WTC11 (cell line): ENCODE measurements around the gene STX8. TPM values are rescaled to one million over a fixed set of nuclear protein-coding genes. Genes with fewer than 3 reads are reported as not detected.
"Not testable (repeated sequence)": the region's sequence is repeated elsewhere in the genome, so short reads cannot be mapped to it uniquely, and the experiment has no call there.

ENCODE experiments used
- ATAC-seq: fragments of 200-7000 bp; cut with Tn5 transposase; 2 replicates; pipeline ENCODE4 v1.10.0; 2021; ENCODE audit warnings: mild to moderate bottlenecking, moderate library complexity
- CTCF ChIA-PET: fragments of 300-600 bp; sonication (Branson Sonifier 250); formaldehyde crosslinking; loops from one replicate; lab custom pipeline; 2021; ENCODE audit warnings: antibody characterized with exemption; lab: Charles Lee
- POLR2A ChIA-PET: fragments of 350-600 bp; sonication (Branson Sonifier 250); formaldehyde crosslinking; loops from one replicate; lab custom pipeline; 2021; ENCODE audit warnings: antibody characterized with exemption; lab: Charles Lee
- DNase-seq: peaks from one replicate; pipeline ENCODE4 v3.0.0; 2021; ENCODE audit warnings: low spot score
- H3K27ac Mint-ChIP-seq: 2 replicates; pipeline ENCODE4 v1.8.0; 2021; ENCODE audit warnings: mixed read lengths
- H3K27me3 Mint-ChIP-seq: 2 replicates; pipeline ENCODE4 v1.8.0; 2021; ENCODE audit warnings: low read depth, mild to moderate bottlenecking, moderate library complexity, mixed read lengths
- H3K36me3 Mint-ChIP-seq: 2 replicates; pipeline ENCODE4 v1.8.0; 2021; ENCODE audit warnings: mixed read lengths
- H3K4me1 Mint-ChIP-seq: 2 replicates; pipeline ENCODE4 v1.8.0; 2022; ENCODE audit warnings: mixed read lengths
- H3K4me3 Mint-ChIP-seq: 2 replicates; pipeline ENCODE4 v1.8.0; 2021; ENCODE audit warnings: mild to moderate bottlenecking, moderate library complexity, mixed read lengths
- H3K9me3 Mint-ChIP-seq: 2 replicates; pipeline ENCODE4 v1.8.0; 2021; ENCODE audit warnings: mixed read lengths
- AFF4 ChIP-seq: sonication (generic); formaldehyde crosslinking; IDR thresholded peaks from 2 replicates; pipeline ENCODE4 v1.8.1; 2023; ENCODE audit warnings: mild to moderate bottlenecking, missing genetic modification reagents, borderline replicate concordance
- ESRRA ChIP-seq: sonication (generic); formaldehyde crosslinking; IDR thresholded peaks from 2 replicates; pipeline ENCODE4 v1.8.1; 2022; ENCODE audit warnings: mild to moderate bottlenecking, missing genetic modification reagents, borderline replicate concordance
- FOXJ3 ChIP-seq: sonication (generic); formaldehyde crosslinking; IDR thresholded peaks from 2 replicates; pipeline ENCODE4 v1.9.0; 2021; ENCODE audit warnings: missing genetic modification reagents, mild to moderate bottlenecking, borderline replicate concordance
- FOXP4 ChIP-seq: sonication (generic); formaldehyde crosslinking; IDR thresholded peaks from 2 replicates; pipeline ENCODE4 v1.8.0; 2022; ENCODE audit warnings: mild to moderate bottlenecking, missing genetic modification reagents
- NFATC4 ChIP-seq: fragments of 250-450 bp; sonication (Bioruptor Pico); IDR thresholded peaks from 2 replicates; pipeline ENCODE4 v1.9.0; 2021; ENCODE audit warnings: mild to moderate bottlenecking
- OVOL2 ChIP-seq: fragments of 250-450 bp; sonication (Bioruptor Pico); IDR thresholded peaks from 2 replicates; pipeline ENCODE4 v1.9.0; 2021; ENCODE audit warnings: mild to moderate bottlenecking, borderline replicate concordance
- USF1 ChIP-seq: sonication (generic); formaldehyde crosslinking; IDR thresholded peaks from 2 replicates; pipeline ENCODE4 v1.8.0; 2022; ENCODE audit warnings: mild to moderate bottlenecking, missing genetic modification reagents
- ZNF121 ChIP-seq: sonication (generic); formaldehyde crosslinking; IDR thresholded peaks from 2 replicates; pipeline ENCODE4 v1.8.0; 2023; ENCODE audit warnings: missing genetic modification reagents
- total RNA-seq: library from RNA; stranded (reverse); gene quantifications from 3 replicates; pipeline ENCODE4 v1.2.3, GENCODE V29; 2021
- TF ChIP-seq, protein P1 (sequence below): sonication (generic); formaldehyde crosslinking; conservative IDR thresholded peaks from 2 replicates; pipeline ENCODE4 v1.8.1; 2023; ENCODE audit warnings: mild to moderate bottlenecking, low read depth, missing genetic modification reagents, moderate library complexity
- TF ChIP-seq, protein P2 (sequence below): sonication (generic); formaldehyde crosslinking; IDR thresholded peaks from 2 replicates; pipeline ENCODE4 v1.8.0; 2023; ENCODE audit warnings: mild to moderate bottlenecking, missing genetic modification reagents
- TF ChIP-seq, protein P3 (sequence below): fragments of 250-450 bp; sonication (Bioruptor Pico); IDR thresholded peaks from 2 replicates; pipeline ENCODE4 v1.9.0; 2021; ENCODE audit warnings: mild to moderate bottlenecking

Gene STX8
- total RNA-seq, 1 experiment from 2014 or later, result 39.9 TPM

DNA sequence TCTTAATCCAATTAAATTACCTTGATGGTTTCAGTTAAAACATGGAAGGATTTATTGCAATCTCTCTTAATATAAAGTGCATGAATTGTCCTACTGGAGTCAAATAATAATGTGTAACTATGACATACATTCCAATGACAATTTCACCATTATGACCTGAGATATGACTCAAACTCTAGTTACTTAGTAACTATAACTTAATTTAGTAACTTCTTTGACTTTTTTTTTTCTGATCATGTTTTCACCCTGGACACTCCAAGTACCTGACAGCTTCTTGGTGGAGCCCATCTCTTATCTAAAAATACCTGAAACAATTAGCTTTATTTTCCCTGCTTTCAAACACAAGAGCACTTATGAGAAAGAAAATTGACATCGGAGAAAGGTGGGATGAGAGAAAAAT is 123.7 kb downstream of the STX8 start (continued):
- no peak for TF ChIP-seq ESRRA
- TF ChIP-seq, protein P1, sequence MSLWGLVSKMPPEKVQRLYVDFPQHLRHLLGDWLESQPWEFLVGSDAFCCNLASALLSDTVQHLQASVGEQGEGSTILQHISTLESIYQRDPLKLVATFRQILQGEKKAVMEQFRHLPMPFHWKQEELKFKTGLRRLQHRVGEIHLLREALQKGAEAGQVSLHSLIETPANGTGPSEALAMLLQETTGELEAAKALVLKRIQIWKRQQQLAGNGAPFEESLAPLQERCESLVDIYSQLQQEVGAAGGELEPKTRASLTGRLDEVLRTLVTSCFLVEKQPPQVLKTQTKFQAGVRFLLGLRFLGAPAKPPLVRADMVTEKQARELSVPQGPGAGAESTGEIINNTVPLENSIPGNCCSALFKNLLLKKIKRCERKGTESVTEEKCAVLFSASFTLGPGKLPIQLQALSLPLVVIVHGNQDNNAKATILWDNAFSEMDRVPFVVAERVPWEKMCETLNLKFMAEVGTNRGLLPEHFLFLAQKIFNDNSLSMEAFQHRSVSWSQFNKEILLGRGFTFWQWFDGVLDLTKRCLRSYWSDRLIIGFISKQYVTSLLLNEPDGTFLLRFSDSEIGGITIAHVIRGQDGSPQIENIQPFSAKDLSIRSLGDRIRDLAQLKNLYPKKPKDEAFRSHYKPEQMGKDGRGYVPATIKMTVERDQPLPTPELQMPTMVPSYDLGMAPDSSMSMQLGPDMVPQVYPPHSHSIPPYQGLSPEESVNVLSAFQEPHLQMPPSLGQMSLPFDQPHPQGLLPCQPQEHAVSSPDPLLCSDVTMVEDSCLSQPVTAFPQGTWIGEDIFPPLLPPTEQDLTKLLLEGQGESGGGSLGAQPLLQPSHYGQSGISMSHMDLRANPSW (CRISPR knock-in tag), result no peak
- TF ChIP-seq, protein P2, sequence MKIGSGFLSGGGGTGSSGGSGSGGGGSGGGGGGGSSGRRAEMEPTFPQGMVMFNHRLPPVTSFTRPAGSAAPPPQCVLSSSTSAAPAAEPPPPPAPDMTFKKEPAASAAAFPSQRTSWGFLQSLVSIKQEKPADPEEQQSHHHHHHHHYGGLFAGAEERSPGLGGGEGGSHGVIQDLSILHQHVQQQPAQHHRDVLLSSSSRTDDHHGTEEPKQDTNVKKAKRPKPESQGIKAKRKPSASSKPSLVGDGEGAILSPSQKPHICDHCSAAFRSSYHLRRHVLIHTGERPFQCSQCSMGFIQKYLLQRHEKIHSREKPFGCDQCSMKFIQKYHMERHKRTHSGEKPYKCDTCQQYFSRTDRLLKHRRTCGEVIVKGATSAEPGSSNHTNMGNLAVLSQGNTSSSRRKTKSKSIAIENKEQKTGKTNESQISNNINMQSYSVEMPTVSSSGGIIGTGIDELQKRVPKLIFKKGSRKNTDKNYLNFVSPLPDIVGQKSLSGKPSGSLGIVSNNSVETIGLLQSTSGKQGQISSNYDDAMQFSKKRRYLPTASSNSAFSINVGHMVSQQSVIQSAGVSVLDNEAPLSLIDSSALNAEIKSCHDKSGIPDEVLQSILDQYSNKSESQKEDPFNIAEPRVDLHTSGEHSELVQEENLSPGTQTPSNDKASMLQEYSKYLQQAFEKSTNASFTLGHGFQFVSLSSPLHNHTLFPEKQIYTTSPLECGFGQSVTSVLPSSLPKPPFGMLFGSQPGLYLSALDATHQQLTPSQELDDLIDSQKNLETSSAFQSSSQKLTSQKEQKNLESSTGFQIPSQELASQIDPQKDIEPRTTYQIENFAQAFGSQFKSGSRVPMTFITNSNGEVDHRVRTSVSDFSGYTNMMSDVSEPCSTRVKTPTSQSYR (CRISPR knock-in tag), result no peak

DNA sequence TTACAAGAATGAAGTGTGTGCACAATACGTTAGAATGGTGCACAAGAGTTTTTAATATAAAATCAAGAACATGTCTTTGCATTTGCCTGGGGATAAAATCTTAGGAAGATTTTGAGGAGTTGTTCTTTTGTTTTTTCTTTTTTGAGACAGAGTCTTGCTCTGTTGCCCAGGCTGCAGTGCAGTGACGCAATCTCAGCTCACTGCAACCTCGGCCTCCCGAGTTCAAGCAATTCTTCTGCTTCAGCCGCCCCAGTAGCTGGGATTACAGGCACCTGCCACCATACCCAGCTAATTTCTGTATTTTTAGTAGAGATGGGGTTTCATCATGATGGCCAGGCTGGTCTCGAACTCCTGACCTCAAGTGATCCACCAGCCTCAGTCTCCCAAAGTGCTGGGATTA is 128.3 kb downstream of the STX8 start:
- peak; percentile 53; the same call in 1 of the 2 replicates for TF ChIP-seq ZNF121 (CRISPR knock-in tag)
- DNase-seq, ATAC-seq, H3K36me3 Mint-ChIP-seq, H3K9me3 Mint-ChIP-seq, H3K27me3 Mint-ChIP-seq, H3K27ac Mint-ChIP-seq, H3K4me3 Mint-ChIP-seq, CTCF ChIA-PET, POLR2A ChIA-PET: not testable (repeated sequence)
- peaks cover 15% of the 10 kb centered on the region for H3K4me1 Mint-ChIP-seq

- H3K36me3 Mint-ChIP-seq, result peaks cover 4% of the 10 kb centered on the region; the same call in 1 of the 2 replicates
- no peak for DNase-seq
- peaks cover 5% of the 10 kb centered on the region for H3K9me3 Mint-ChIP-seq
- H3K4me1 Mint-ChIP-seq, result peaks cover 15% of the 10 kb centered on the region
- CTCF ChIA-PET, result no interaction called here
- no peak overlapping the region; the same call in 1 of the 2 replicates for H3K27ac Mint-ChIP-seq
- ATAC-seq, result no peak
- no peak overlapping the region for H3K4me3 Mint-ChIP-seq
- TF ChIP-seq, protein P3, sequence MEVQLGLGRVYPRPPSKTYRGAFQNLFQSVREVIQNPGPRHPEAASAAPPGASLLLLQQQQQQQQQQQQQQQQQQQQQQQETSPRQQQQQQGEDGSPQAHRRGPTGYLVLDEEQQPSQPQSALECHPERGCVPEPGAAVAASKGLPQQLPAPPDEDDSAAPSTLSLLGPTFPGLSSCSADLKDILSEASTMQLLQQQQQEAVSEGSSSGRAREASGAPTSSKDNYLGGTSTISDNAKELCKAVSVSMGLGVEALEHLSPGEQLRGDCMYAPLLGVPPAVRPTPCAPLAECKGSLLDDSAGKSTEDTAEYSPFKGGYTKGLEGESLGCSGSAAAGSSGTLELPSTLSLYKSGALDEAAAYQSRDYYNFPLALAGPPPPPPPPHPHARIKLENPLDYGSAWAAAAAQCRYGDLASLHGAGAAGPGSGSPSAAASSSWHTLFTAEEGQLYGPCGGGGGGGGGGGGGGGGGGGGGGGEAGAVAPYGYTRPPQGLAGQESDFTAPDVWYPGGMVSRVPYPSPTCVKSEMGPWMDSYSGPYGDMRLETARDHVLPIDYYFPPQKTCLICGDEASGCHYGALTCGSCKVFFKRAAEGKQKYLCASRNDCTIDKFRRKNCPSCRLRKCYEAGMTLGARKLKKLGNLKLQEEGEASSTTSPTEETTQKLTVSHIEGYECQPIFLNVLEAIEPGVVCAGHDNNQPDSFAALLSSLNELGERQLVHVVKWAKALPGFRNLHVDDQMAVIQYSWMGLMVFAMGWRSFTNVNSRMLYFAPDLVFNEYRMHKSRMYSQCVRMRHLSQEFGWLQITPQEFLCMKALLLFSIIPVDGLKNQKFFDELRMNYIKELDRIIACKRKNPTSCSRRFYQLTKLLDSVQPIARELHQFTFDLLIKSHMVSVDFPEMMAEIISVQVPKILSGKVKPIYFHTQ, result no peak
- no peak for TF ChIP-seq FOXJ3 (CRISPR knock-in tag)
- TF ChIP-seq, all 79 proteins: peak for 0
- POLR2A ChIA-PET, result no interaction called here
- H3K27me3 Mint-ChIP-seq, result no peaks in the 10 kb centered on the region
Observed at GRCh38 chr17:9446528-9446927, 129.1 kb downstream of the STX8 start.

DNA sequence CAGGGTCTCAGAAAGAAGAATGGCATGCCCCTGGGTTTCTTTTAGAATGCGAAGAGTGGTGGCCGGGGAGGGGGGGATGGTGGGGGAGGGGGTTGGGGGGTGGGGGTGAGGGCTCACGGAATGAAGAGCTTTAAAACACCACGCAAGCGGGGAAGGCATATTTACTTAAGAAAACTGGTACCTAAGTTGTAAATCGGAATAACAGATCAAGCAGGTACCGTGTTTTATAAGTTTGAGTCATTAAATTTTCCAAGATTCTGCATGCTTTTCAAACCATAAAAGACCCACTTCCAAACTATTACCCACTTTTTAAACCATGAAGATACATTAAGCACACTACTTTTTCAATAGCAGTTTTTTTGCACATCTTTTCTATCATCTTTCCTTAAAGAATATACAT is 130.2 kb downstream of the STX8 start:
- Mint-ChIP-seq H3K9me3 (peaks cover 5% of the 10 kb centered on the region), H3K4me1 (peaks cover 15% of the 10 kb centered on the region), H3K27ac (no peak overlapping the region), H3K27me3 (no peaks in the 10 kb centered on the region), H3K36me3 (peaks cover 8% of the 10 kb centered on the region), H3K4me3 (no peak overlapping the region)
- ChIA-PET POLR2A (no interaction called here), CTCF (interaction anchor here (1.8 kb wide), 1 partner anchor 10 kb away, joined by 5 read pairs; no protein-coding TSS in a partner anchor)
- no peak for ATAC-seq
- no peak for DNase-seq
- TF ChIP-seq OVOL2 (CRISPR knock-in tag) (no peak), NFATC4 (CRISPR knock-in tag) (no peak), FOXP4 (CRISPR knock-in tag) (no peak), AFF4 (CRISPR knock-in tag) (no peak), USF1 (CRISPR knock-in tag) (no peak)
- TF ChIP-seq, protein P1 (CRISPR knock-in tag), result no peak
